Measurements from ENCODE around the gene ASB16. TPM values are rescaled to one million over a fixed set of nuclear protein-coding genes. Genes with fewer than 3 reads are reported as not detected.

ASB16 gene
- total RNA-seq, 2 donors from 2014 or later: 8.3 TPM

GRCh38 chr17:44204441-44204882, 34.0 kb downstream of the ASB16 start:
- Histone ChIP-seq H3K9me3 (no peaks in the 10 kb centered on the region), H3K36me3 (peaks cover 32% of the 10 kb centered on the region), H3K27ac (no peak overlapping the region), H3K4me3 (no peak overlapping the region), H3K27me3 (no peaks in the 10 kb centered on the region), H3K4me1 (peaks cover 0 to 26% of the 10 kb centered on the region in 2 donors)
- TF ChIP-seq CTCF (IDR thresholded peaks at IDR 0.05): no peak
- DNase-seq (ENCODE audit: low spot score): no peak

GRCh38 chr17:44205962-44206824, 35.7 kb downstream of the ASB16 start:
- no peak for DNase-seq (ENCODE audit: low spot score)
- H3K27ac ChIP-seq: no peak overlapping the region
- H3K36me3 ChIP-seq: peaks cover 42% of the 10 kb centered on the region

GRCh38 chr17:44206825-44207155, 36.3 kb downstream of the ASB16 start:
- Histone ChIP-seq H3K4me1 (peaks cover 0 to 32% of the 10 kb centered on the region in 2 donors), H3K4me3 (no peak overlapping the region), H3K36me3 (peaks cover 47% of the 10 kb centered on the region), H3K9me3 (no peaks in the 10 kb centered on the region), H3K27ac (no peak overlapping the region), H3K27me3 (no peaks in the 10 kb centered on the region)
- DNase-seq (ENCODE audit: low spot score): no peak
- TF ChIP-seq CTCF (IDR thresholded peaks at IDR 0.05): no peak

More at GRCh38 chr17:44205962-44206824, 35.7 kb downstream of the ASB16 start:
- H3K9me3 ChIP-seq: no peaks in the 10 kb centered on the region
- peaks cover 0 to 32% of the 10 kb centered on the region in 2 donors for H3K4me1 ChIP-seq
- no peak for TF ChIP-seq CTCF (IDR thresholded peaks at IDR 0.05)
- H3K27me3 ChIP-seq: no peaks in the 10 kb centered on the region
- H3K4me3 ChIP-seq: no peak overlapping the region

- DNase-seq (ENCODE audit: low spot score): no peak
- Histone ChIP-seq H3K4me3 (no peak overlapping the region), H3K27me3 (no peaks in the 10 kb centered on the region), H3K36me3 (peaks cover 47% of the 10 kb centered on the region), H3K27ac (no peak overlapping the region), H3K9me3 (no peaks in the 10 kb centered on the region), H3K4me1 (peaks cover 0 to 32% of the 10 kb centered on the region in 2 donors)
- TF ChIP-seq CTCF (IDR thresholded peaks at IDR 0.05): no peak
Observed at GRCh38 chr17:44207319-44207718, 36.8 kb downstream of the ASB16 start.

- Histone ChIP-seq H3K27me3 (no peaks in the 10 kb centered on the region), H3K27ac (no peak overlapping the region), H3K4me1 (peaks cover 0 to 32% of the 10 kb centered on the region in 2 donors), H3K36me3 (peaks cover 47% of the 10 kb centered on the region), H3K4me3 (no peak overlapping the region), H3K9me3 (no peaks in the 10 kb centered on the region)
- DNase-seq (ENCODE audit: low spot score): no peak
- no peak for TF ChIP-seq CTCF (IDR thresholded peaks at IDR 0.05)
Observed at GRCh38 chr17:44207743-44208142, 37.2 kb downstream of the ASB16 start.

Measured in right atrium auricular region (tissue), 2 donors.